Spleen (tissue), 11 donors: ENCODE data around the gene SH3BP5. TPM values are rescaled to one million over a fixed set of nuclear protein-coding genes. Genes with fewer than 3 reads are reported as not detected.

Source experiments
- DNase-seq: peaks from one replicate; pipeline ENCODE4 v3.0.0-alpha.2; 2020
- H3K27ac ChIP-seq, 8 donors: fragments of 200-600 bp; sonication (generic) in 7 of 8; 1 replicate in 4 of 8; 2 replicates in 4 of 8; pipeline versions ENCODE4 v1.5.0 to v1.8.0; 2016 to 2021; ENCODE audit warnings: inconsistent platforms in 4 of 8, mild to moderate bottlenecking in 4 of 8, moderate library complexity in 1 of 8
- H3K27me3 ChIP-seq, 7 donors: fragments of 200-600 bp; sonication (generic) in 6 of 7; replicated peaks in 1 of 7; 1 replicate in 4 of 7; 2 replicates in 3 of 7; pipeline versions ENCODE4 v1.5.0 to v1.8.0; 2016 to 2021; ENCODE audit warnings: inconsistent platforms in 3 of 7, mild to moderate bottlenecking in 1 of 7
- H3K36me3 ChIP-seq, 6 donors: fragments of 200-600 bp; sonication (generic) in 5 of 6; 1 replicate in 4 of 6; 2 replicates in 2 of 6; pipeline versions ENCODE4 v1.5.0 to v1.8.0; 2016 to 2021; ENCODE audit warnings: inconsistent platforms in 2 of 6
- H3K4me1 ChIP-seq, 6 donors: fragments of 200-600 bp; sonication (generic) in 5 of 6; 1 replicate in 3 of 6; 2 replicates in 3 of 6; pipeline versions ENCODE4 v1.5.0 to v1.8.0; 2016 to 2021; ENCODE audit warnings: inconsistent platforms in 3 of 6
- H3K4me3 ChIP-seq, 8 donors: fragments of 200-600 bp; sonication (generic) in 7 of 8; 1 replicate in 4 of 8; 2 replicates in 4 of 8; pipeline versions ENCODE4 v1.5.0 to v1.8.0; 2016 to 2021; ENCODE audit warnings: inconsistent platforms in 4 of 8, mild to moderate bottlenecking in 4 of 8, moderate library complexity in 2 of 8
- H3K9me3 ChIP-seq, 8 donors: fragments of 200-600 bp; sonication (generic) in 7 of 8; 1 replicate in 4 of 8; 2 replicates in 4 of 8; pipeline versions ENCODE4 v1.5.0 to v1.8.0; 2016 to 2021; ENCODE audit warnings: inconsistent platforms in 4 of 8
- POLR2A ChIP-seq, 3 donors: fragments of 450-650 bp; IDR thresholded peaks; one replicate each; pipeline ENCODE4 v1.5.1; 2017; ENCODE audit warnings: antibody characterized with exemption in 3 of 3, mild to moderate bottlenecking in 1 of 3
- POLR2AphosphoS5 ChIP-seq, 3 donors: sonication (generic); formaldehyde crosslinking; IDR thresholded peaks; one replicate each; pipeline ENCODE4 v1.5.1; 2017; ENCODE audit warnings: antibody characterized with exemption in 3 of 3
- WGBS, 5 donors: extraction: QIAGEN DNeasy Blood & Tissue Kit in 3 of 5; methylation state at CpG; one replicate each; pipeline versions ENCODE4 v1.1.5 to v1.1.7; 2013 to 2018; 5-methylcytosine and 5-hydroxymethylcytosine counted together
- intact Hi-C: fragments of 100-400 bp; cut with DNase I; formaldehyde crosslinking; loops from one replicate; pipeline ENCODE4 v1.15.0; 2023; ENCODE audit warnings: low total_unique reads
- polyA plus RNA-seq, 3 donors: library from polyadenylated mRNA; stranded (reverse); fragments of 200-250 nt; gene quantifications; one replicate each; pipeline ENCODE4 v1.2.1, GENCODE V29; 2013
- total RNA-seq, 7 donors: library from RNA; depleted of rRNA in 3 of 7; stranded (reverse); fragments of >200 nt in 3 of 7; fragmentation: NEBNext Ultra II Directional in 4 of 7; extraction: Animal tissue kit (Norgen Biotek cat#: 25700) in 4 of 7; gene quantifications; one replicate each; pipeline versions ENCODE4 v1.1.0 to v1.2.1, GENCODE V29; 2016 to 2021
- TF ChIP-seq, protein P1 (sequence below), 11 experiments: fragments of 200-600 bp in 7 of 11; fragments of 450-650 bp in 4 of 11; sonication (generic) in 4 of 11; IDR thresholded peaks in 8 of 11; conservative IDR thresholded peaks in 3 of 11; 1 replicate in 7 of 11; 2 replicates in 4 of 11; pipeline versions ENCODE4 v1.4.0 to v1.8.0; 2016 to 2021; ENCODE audit warnings: antibody characterized with exemption in 11 of 11, inconsistent platforms in 4 of 11, mild to moderate bottlenecking in 1 of 11
- donor health status: healthy with polysubstance abuse.
- donor health status: DM: no; HTN: no; CAD: no; lungs with moderate emphysema.
- donor health status: DM: no; HTN: no; CAD: no.
- donor health status: Bipolar disorder and iron deficiency.
- donor health status: healthy.
- donor health status: DM: no; HTN: no; CAD: no.
- donor health status: DM: yes; HTN: yes; CAD: no.

SH3BP5 gene
- total and polyA plus RNA-seq, 10 donors, result 36.4 to 75.0 (median 53.7) TPM

DNA sequence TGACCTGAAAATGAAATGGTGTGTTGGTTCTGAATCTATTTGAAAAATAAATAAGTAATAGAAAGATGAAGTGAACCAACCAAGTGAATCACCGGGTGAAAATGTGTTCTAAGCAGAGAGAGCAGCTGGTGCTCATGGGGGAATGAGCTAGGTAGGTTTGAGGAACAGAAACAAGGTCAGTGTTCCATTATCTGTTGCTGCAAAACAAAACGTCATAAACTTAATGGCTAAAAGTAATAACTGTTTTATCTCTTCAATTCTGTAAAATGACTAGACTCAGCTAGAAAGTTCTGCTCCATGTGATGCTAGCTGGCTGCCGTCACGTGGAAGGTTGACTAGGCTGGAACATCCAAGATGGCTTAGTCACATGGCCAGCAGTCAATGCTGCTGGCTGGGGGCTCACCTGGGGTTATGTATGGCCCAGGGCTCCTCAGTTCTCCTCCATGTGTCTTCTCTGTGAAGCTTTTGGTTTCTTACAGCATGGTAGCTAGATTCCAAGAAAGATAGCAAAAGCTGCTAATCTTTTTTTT is 13.3 kb upstream of the SH3BP5 start:
- peaks cover 11 to 83% (median 51%) of the 10 kb centered on the region in 6 donors for H3K4me1 ChIP-seq

DNA sequence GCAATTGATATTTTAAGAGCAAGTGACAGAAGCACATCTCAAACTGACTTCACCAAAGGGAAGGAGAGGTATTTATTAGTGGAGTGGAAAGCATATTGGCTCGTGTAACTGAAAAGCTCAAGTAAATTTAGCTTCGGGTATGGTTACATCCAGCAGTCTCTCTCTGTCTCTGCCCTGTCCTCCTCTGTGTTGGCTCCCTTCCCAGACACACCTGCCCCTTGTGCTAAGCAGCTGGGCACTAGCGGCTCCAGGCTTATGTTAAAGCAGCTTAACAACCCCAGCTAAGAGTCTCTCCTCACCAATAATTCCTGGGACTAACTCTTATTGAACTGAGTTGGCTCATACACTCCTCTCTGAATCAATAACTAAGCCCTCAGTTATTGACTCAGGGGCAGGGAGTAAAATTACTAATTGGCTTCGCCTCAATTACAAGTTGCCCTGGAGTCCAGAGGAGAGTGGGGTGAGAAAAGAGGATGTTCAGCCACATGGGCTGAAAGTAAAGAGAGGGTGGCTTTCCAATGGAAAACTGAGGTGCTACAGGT is 12.8 kb upstream of the SH3BP5 start:
- Histone ChIP-seq H3K4me3 (no peak overlapping the region), H3K36me3 (no peaks in the 10 kb centered on the region), H3K27me3 (no peaks in the 10 kb centered on the region), H3K4me1 (peaks cover 15 to 88% (median 56%) of the 10 kb centered on the region in 6 donors), H3K27ac (peak overlapping the region; percentile 60 to 90 (median 81)), H3K9me3 (peaks cover 0 to 10% (median 0%) of the 10 kb centered on the region in 8 donors)
- intact Hi-C loops, result no loop called here
- no peak for DNase-seq
- TF ChIP-seq POLR2AphosphoS5 (IDR thresholded peaks at IDR 0.05) (no peak), POLR2A (IDR thresholded peaks at IDR 0.05) (no peak)
- TF ChIP-seq, protein P1, sequence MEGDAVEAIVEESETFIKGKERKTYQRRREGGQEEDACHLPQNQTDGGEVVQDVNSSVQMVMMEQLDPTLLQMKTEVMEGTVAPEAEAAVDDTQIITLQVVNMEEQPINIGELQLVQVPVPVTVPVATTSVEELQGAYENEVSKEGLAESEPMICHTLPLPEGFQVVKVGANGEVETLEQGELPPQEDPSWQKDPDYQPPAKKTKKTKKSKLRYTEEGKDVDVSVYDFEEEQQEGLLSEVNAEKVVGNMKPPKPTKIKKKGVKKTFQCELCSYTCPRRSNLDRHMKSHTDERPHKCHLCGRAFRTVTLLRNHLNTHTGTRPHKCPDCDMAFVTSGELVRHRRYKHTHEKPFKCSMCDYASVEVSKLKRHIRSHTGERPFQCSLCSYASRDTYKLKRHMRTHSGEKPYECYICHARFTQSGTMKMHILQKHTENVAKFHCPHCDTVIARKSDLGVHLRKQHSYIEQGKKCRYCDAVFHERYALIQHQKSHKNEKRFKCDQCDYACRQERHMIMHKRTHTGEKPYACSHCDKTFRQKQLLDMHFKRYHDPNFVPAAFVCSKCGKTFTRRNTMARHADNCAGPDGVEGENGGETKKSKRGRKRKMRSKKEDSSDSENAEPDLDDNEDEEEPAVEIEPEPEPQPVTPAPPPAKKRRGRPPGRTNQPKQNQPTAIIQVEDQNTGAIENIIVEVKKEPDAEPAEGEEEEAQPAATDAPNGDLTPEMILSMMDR (IDR thresholded peaks at IDR 0.05 in 8 of 11, conservative IDR thresholded peaks at IDR 0.05 in 3 of 11), result no peak
- 67 to 79% (median 75%) methylated on average over 4 of the region's 4 CpGs for WGBS, 5 donors

More for the DNA sequence above, 13.3 kb upstream of the SH3BP5 start:
- Histone ChIP-seq H3K36me3 (no peaks in the 10 kb centered on the region), H3K4me3 (no peak overlapping the region), H3K27me3 (no peaks in the 10 kb centered on the region), H3K27ac (peak overlapping the region; percentile 60 to 90 (median 81)), H3K9me3 (peaks cover 0 to 14% (median under 1%) of the 10 kb centered on the region in 8 donors)
- TF ChIP-seq POLR2AphosphoS5 (IDR thresholded peaks at IDR 0.05), result no peak
- intact Hi-C loops, result no loop called here
- peak; percentile 85 for DNase-seq
- WGBS, 5 donors, result 53 to 70% (median 65%) methylated on average over 4 of the region's 4 CpGs

DNA sequence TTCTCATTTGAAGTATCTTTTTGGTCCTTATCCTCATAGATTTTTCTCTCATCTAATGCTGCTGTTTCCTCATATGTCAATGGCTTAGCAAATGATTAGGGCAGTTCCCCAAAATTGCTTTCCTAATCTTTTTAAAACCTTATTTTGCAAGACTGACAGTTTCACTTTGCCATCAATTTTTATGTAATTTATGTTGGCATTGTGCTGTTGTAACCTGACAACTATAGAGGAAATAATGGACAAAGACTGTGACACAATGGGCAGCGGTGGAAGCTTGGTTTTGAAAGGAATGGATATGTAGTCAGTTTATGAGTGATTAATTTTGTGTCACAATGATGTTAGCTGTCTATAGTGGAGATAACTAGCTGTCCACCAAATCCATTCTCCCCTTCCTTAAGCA is 10.6 kb upstream of the SH3BP5 start:
- intact Hi-C loops, result no loop called here
- H3K4me3 ChIP-seq, result no peak overlapping the region
- H3K9me3 ChIP-seq, result peaks cover 0 to 5% (median 0%) of the 10 kb centered on the region in 8 donors
- WGBS, 5 donors, result 41 to 82% (median 67%) methylated on average over 1 of the region's 1 CpG
- H3K4me1 ChIP-seq, result peaks cover 27 to 97% (median 62%) of the 10 kb centered on the region in 6 donors
- TF ChIP-seq, protein P1 (IDR thresholded peaks at IDR 0.05 in 8 of 11, conservative IDR thresholded peaks at IDR 0.05 in 3 of 11), result no peak
- TF ChIP-seq POLR2AphosphoS5 (IDR thresholded peaks at IDR 0.05), result no peak
- TF ChIP-seq POLR2A (IDR thresholded peaks at IDR 0.05), result no peak
- DNase-seq, result no peak
- no peaks in the 10 kb centered on the region for H3K27me3 ChIP-seq
- H3K36me3 ChIP-seq, result no peaks in the 10 kb centered on the region
- H3K27ac ChIP-seq, result peak overlapping the region in 6 of 8 donors; percentile 41 to 90 (median 64)

DNA sequence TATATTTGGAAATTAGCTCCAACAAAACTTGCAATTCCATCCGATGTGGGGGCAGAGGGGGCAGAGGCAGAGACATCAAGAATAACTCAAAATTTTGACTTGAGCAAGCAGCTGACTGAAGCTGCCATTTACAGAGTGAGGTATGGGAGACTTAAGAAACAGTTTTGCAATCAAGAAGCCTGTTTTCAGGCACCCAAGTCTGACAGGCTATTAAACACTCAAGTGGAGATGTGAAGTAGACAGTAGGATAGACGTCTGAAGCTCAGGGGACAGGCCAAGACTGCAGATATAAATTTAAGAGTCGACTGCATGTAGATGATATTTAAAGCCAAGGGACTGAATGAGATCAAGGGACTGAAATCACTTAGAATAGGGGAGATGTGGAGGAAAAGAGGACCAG is 9.9 kb upstream of the SH3BP5 start:
- 64 to 87% (median 79%) methylated on average over 3 of the region's 3 CpGs for WGBS, 5 donors
- H3K36me3 ChIP-seq, result no peaks in the 10 kb centered on the region
- intact Hi-C loops, result no loop called here
- TF ChIP-seq POLR2AphosphoS5 (IDR thresholded peaks at IDR 0.05) (no peak), POLR2A (IDR thresholded peaks at IDR 0.05) (no peak)
- TF ChIP-seq, protein P1 (IDR thresholded peaks at IDR 0.05 in 8 of 11, conservative IDR thresholded peaks at IDR 0.05 in 3 of 11), result no peak
- peak overlapping the region in 4 of 8 donors; percentile 49 to 90 (median 80) for H3K27ac ChIP-seq
- peaks cover 24 to 90% (median 55%) of the 10 kb centered on the region in 6 donors for H3K4me1 ChIP-seq
- no peak overlapping the region for H3K4me3 ChIP-seq
- no peaks in the 10 kb centered on the region for H3K27me3 ChIP-seq
- no peak for DNase-seq
- peaks cover 0 to 5% (median 0%) of the 10 kb centered on the region in 8 donors for H3K9me3 ChIP-seq
